H9 (cell line): Measurements from ENCODE around the gene IFNAR2. TPM values are rescaled to one million over a fixed set of nuclear protein-coding genes. Genes with fewer than 3 reads are reported as not detected.

Experiments
- DNase-seq: peaks from one replicate; pipeline ENCODE4 v3.0.0-alpha.2; 2017
- H2AFZ ChIP-seq: one replicate; pipeline ENCODE4 v1.6.1; 2013; ENCODE audit warnings: mild to moderate bottlenecking, low read length, control low read depth, moderate library complexity
- H2AK5ac ChIP-seq: 2 replicates; pipeline ENCODE4 v1.6.1; 2013; ENCODE audit warnings: low read length, control low read depth, mixed read lengths; ENCODE audit not compliant: insufficient read length
- H2BK120ac ChIP-seq: one replicate; pipeline ENCODE4 v1.6.1; 2013; ENCODE audit warnings: low read depth, mild to moderate bottlenecking, low read length, control low read depth, inconsistent platforms; ENCODE audit not compliant: poor library complexity, severe bottlenecking
- H2BK12ac ChIP-seq: 2 replicates; pipeline ENCODE4 v1.6.1; 2013; ENCODE audit warnings: low read length, control low read depth, mixed read lengths, low read depth; ENCODE audit not compliant: insufficient read length
- H2BK15ac ChIP-seq: 2 replicates; pipeline ENCODE4 v1.6.1; 2013; ENCODE audit warnings: low read depth, low read length, control low read depth
- H2BK20ac ChIP-seq: one replicate; pipeline ENCODE4 v1.6.1; 2013; ENCODE audit warnings: low read depth, mild to moderate bottlenecking, low read length, control low read depth, inconsistent platforms; ENCODE audit not compliant: poor library complexity, severe bottlenecking
- H2BK5ac ChIP-seq: 2 replicates; pipeline ENCODE4 v1.6.1; 2013; ENCODE audit warnings: low read length, control low read depth, mixed read lengths; ENCODE audit not compliant: insufficient read length
- H3K14ac ChIP-seq: 2 replicates; pipeline ENCODE4 v1.6.1; 2013; ENCODE audit warnings: low read length, control low read depth; ENCODE audit not compliant: insufficient read depth
- H3K18ac ChIP-seq: 2 replicates; pipeline ENCODE4 v1.6.1; 2013; ENCODE audit warnings: low read depth, mild to moderate bottlenecking, mixed read lengths, low read length, control low read depth; ENCODE audit not compliant: insufficient read length
- H3K23ac ChIP-seq: 2 replicates; pipeline ENCODE4 v1.6.1; 2013; ENCODE audit warnings: low read length, control low read depth, mixed read lengths, low read depth; ENCODE audit not compliant: insufficient read length
- H3K23me2 ChIP-seq: 2 replicates; pipeline ENCODE4 v1.6.1; 2013; ENCODE audit warnings: low read depth, mild to moderate bottlenecking, mixed read lengths, low read length, control low read depth; ENCODE audit not compliant: insufficient read length, poor library complexity, severe bottlenecking
- H3K27ac ChIP-seq: 2 replicates; pipeline ENCODE4 v1.5.1; 2013; ENCODE audit warnings: low read length, control low read depth, mixed read lengths, low read depth; ENCODE audit not compliant: insufficient read length
- H3K27me3 ChIP-seq: 2 replicates; pipeline ENCODE4 v1.6.1; 2013; ENCODE audit warnings: low read length, control low read depth, inconsistent platforms; ENCODE audit not compliant: insufficient read depth
- H3K4ac ChIP-seq: 2 replicates; pipeline ENCODE4 v1.6.1; 2013; ENCODE audit warnings: low read depth, mild to moderate bottlenecking, control low read depth, inconsistent platforms, low read length, moderate library complexity
- H3K4me1 ChIP-seq: 2 replicates; pipeline ENCODE4 v1.6.1; 2013; ENCODE audit warnings: low read length, control low read depth, inconsistent platforms; ENCODE audit not compliant: insufficient read depth
- H3K4me2 ChIP-seq: 2 replicates; pipeline ENCODE4 v1.6.1; 2013; ENCODE audit warnings: low read length, control low read depth, mixed read lengths; ENCODE audit not compliant: insufficient read length, insufficient read depth
- H3K56ac ChIP-seq: 2 replicates; pipeline ENCODE4 v1.6.1; 2013; ENCODE audit warnings: low read depth, mild to moderate bottlenecking, mixed read lengths, low read length, control low read depth; ENCODE audit not compliant: insufficient read length
- H3K79me1 ChIP-seq: 2 replicates; pipeline ENCODE4 v1.6.1; 2013; ENCODE audit warnings: low read depth, mild to moderate bottlenecking, moderate library complexity, low read length, control low read depth, inconsistent platforms; ENCODE audit not compliant: insufficient read depth, poor library complexity, severe bottlenecking
- H3K79me2 ChIP-seq: 2 replicates; pipeline ENCODE4 v1.6.1; 2013; ENCODE audit warnings: low read length, control low read depth, inconsistent platforms; ENCODE audit not compliant: insufficient read depth
- H3K9ac ChIP-seq: 2 replicates; pipeline ENCODE4 v1.6.1; 2013; ENCODE audit warnings: low read length, control low read depth, mixed read lengths; ENCODE audit not compliant: insufficient read length; ENCODE audit errors: extremely low read depth
- H3K9me3 ChIP-seq: one replicate; pipeline ENCODE4 v1.6.1; 2013; ENCODE audit warnings: low read depth, low read length, inconsistent platforms; ENCODE audit not compliant: control insufficient read depth
- H3T11ph ChIP-seq: one replicate; pipeline ENCODE4 v1.6.1; 2013; ENCODE audit warnings: mild to moderate bottlenecking, low read length, control low read depth, inconsistent platforms
- H4K20me1 ChIP-seq: one replicate; pipeline ENCODE4 v1.6.1; 2013; ENCODE audit not compliant: control insufficient read depth, insufficient read length, insufficient read depth
- H4K5ac ChIP-seq: 2 replicates; pipeline ENCODE4 v1.6.1; 2013; ENCODE audit warnings: low read depth, mild to moderate bottlenecking, mixed read lengths, low read length, control low read depth; ENCODE audit not compliant: insufficient read length
- H4K8ac ChIP-seq: replicated peaks from 2 replicates; pipeline ENCODE4 v1.6.1; 2013; ENCODE audit warnings: low read length, control low read depth, mixed read lengths, low read depth; ENCODE audit not compliant: insufficient read length
- H4K91ac ChIP-seq: 2 replicates; pipeline ENCODE4 v1.6.1; 2013; ENCODE audit warnings: low read depth, mild to moderate bottlenecking, moderate library complexity, mixed read lengths, low read length, control low read depth; ENCODE audit not compliant: insufficient read length
- H3K27ac Mint-ChIP-seq, 3 experiments: 2 replicates in 2 of 3; 3 replicates in 1 of 3; pipeline ENCODE4 v1.8.0; 2020 to 2021; ENCODE audit warnings: mixed read lengths in 3 of 3, mild to moderate bottlenecking in 1 of 3, moderate library complexity in 1 of 3
- H3K27me3 Mint-ChIP-seq: 2 replicates; pipeline ENCODE4 v1.8.0; 2021; ENCODE audit warnings: low read depth, mild to moderate bottlenecking, moderate library complexity, mixed read lengths
- H3K36me3 Mint-ChIP-seq, 3 experiments: 2 replicates in 2 of 3; 3 replicates in 1 of 3; pipeline ENCODE4 v1.8.0; 2020 to 2021; ENCODE audit warnings: low read depth in 3 of 3, mixed read lengths in 3 of 3; ENCODE audit not compliant: insufficient read depth in 1 of 3
- H3K4me1 Mint-ChIP-seq, 2 experiments: 2 replicates each; pipeline ENCODE4 v1.8.0; 2020; ENCODE audit warnings: mixed read lengths in 2 of 2
- H3K4me3 Mint-ChIP-seq, 2 experiments: 2 replicates in 1 of 2; 3 replicates in 1 of 2; pipeline ENCODE4 v1.8.0; 2020 to 2021; ENCODE audit warnings: mild to moderate bottlenecking in 2 of 2, mixed read lengths in 2 of 2, moderate library complexity in 1 of 2
- H3K9me3 Mint-ChIP-seq, 2 experiments: 2 replicates in 1 of 2; 3 replicates in 1 of 2; pipeline ENCODE4 v1.8.0; 2020; ENCODE audit warnings: mild to moderate bottlenecking in 2 of 2, mixed read lengths in 2 of 2, moderate library complexity in 1 of 2
- WGBS: extraction: QIAGEN DNeasy Blood & Tissue Kit; methylation state at CpG from one replicate; pipeline ENCODE4 v1.1.7; 2013; ENCODE audit warnings: missing lambda C conversion rate, low lambda C conversion rate, mixed read lengths; ENCODE audit not compliant: insufficient read length; ENCODE audit errors: extremely low coverage; 5-methylcytosine and 5-hydroxymethylcytosine counted together
- total RNA-seq: library from RNA; stranded (reverse); gene quantifications from 2 replicates; pipeline ENCODE4 v1.2.1, GENCODE V29; 2021
- TF ChIP-seq, protein P1 (sequence below): fragments of 200-600 bp; sonication (generic); conservative IDR thresholded peaks from 3 replicates; pipeline ENCODE4 v1.8.0; 2021; ENCODE audit warnings: antibody characterized with exemption, mild to moderate bottlenecking

Gene IFNAR2
- total RNA-seq, 1 experiment from 2014 or later = 14.4 TPM

DNA sequence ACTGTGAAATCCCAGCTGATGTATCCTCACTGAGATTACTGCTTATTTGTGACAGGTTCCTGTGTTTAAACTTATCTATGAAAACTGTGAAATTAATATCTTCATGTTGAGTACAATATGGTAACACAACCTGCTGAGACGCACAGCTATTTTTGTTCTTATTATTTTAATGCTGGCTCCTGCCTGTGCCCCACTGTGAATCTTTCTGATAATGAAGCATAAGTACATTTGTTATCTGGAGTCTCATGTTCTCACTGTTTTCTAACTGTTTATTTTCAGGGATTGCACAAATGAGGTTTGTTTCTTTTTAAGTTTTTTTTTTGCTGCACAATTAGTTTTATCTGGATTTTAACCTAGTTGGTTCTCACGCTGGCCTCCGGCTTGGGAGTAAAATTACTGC is 39.9 kb upstream of the IFNAR2 start:
- H3K4me3 Mint-ChIP-seq = no peak overlapping the region
- Histone ChIP-seq H2BK20ac (no peak overlapping the region), H3K79me1 (no peaks in the 10 kb centered on the region), H3K4me1 (no peaks in the 10 kb centered on the region), H4K20me1 (peaks cover 2% of the 10 kb centered on the region), H2AK5ac (no peak overlapping the region), H2BK5ac (no peak overlapping the region), H3K18ac (no peak overlapping the region), H3K14ac (no peak overlapping the region), H4K8ac (no peak overlapping the region), H2AFZ (no peak overlapping the region), H4K5ac (no peak overlapping the region), H2BK15ac (no peak overlapping the region), H3K56ac (no peak overlapping the region), H3T11ph (no peak overlapping the region), H3K9ac (no peak overlapping the region), H2BK12ac (no peak overlapping the region), H3K4ac (no peak overlapping the region), H3K23me2 (no peaks in the 10 kb centered on the region), H3K23ac (no peak overlapping the region), H3K9me3 (no peaks in the 10 kb centered on the region), H3K79me2 (no peaks in the 10 kb centered on the region), H4K91ac (no peak overlapping the region), H2BK120ac (no peak overlapping the region), H3K27me3 (no peaks in the 10 kb centered on the region), H3K27ac (no peak overlapping the region), H3K4me2 (no peak overlapping the region)
- peaks cover 7% of the 10 kb centered on the region for H3K27me3 Mint-ChIP-seq
- no peak overlapping the region; a peak in 1 of 7 replicates for H3K27ac Mint-ChIP-seq
- no peaks in the 10 kb centered on the region for H3K36me3 Mint-ChIP-seq
- no peaks in the 10 kb centered on the region; a peak in 1 of 5 replicates for H3K9me3 Mint-ChIP-seq
- no CpG with 5 or more reads among the region's 3 CpGs for WGBS
- TF ChIP-seq, protein P1, sequence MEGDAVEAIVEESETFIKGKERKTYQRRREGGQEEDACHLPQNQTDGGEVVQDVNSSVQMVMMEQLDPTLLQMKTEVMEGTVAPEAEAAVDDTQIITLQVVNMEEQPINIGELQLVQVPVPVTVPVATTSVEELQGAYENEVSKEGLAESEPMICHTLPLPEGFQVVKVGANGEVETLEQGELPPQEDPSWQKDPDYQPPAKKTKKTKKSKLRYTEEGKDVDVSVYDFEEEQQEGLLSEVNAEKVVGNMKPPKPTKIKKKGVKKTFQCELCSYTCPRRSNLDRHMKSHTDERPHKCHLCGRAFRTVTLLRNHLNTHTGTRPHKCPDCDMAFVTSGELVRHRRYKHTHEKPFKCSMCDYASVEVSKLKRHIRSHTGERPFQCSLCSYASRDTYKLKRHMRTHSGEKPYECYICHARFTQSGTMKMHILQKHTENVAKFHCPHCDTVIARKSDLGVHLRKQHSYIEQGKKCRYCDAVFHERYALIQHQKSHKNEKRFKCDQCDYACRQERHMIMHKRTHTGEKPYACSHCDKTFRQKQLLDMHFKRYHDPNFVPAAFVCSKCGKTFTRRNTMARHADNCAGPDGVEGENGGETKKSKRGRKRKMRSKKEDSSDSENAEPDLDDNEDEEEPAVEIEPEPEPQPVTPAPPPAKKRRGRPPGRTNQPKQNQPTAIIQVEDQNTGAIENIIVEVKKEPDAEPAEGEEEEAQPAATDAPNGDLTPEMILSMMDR = no peak
- no peaks in the 10 kb centered on the region for H3K4me1 Mint-ChIP-seq
- no peak for DNase-seq
